Thyroid gland (tissue), 4 donors: ENCODE results near the gene SCN8A.

Source experiments
- POLR2A ChIP-seq, 2 donors: fragments of 450-650 bp; IDR thresholded peaks; one replicate each; pipeline ENCODE4 v1.6.1; 2017; ENCODE audit warnings: antibody characterized with exemption in 2 of 2, mild to moderate bottlenecking in 2 of 2, moderate library complexity in 1 of 2
- TF ChIP-seq, protein P1 (sequence below), 6 experiments: fragments of 200-600 bp in 3 of 6; fragments of 450-650 bp in 3 of 6; sonication (generic) in 3 of 6; IDR thresholded peaks; one replicate each; pipeline ENCODE4 v1.5.1; 2016 to 2019; ENCODE audit warnings: antibody characterized with exemption in 6 of 6, mild to moderate bottlenecking in 2 of 6, inconsistent platforms in 1 of 6, moderate library complexity in 1 of 6

DNA sequence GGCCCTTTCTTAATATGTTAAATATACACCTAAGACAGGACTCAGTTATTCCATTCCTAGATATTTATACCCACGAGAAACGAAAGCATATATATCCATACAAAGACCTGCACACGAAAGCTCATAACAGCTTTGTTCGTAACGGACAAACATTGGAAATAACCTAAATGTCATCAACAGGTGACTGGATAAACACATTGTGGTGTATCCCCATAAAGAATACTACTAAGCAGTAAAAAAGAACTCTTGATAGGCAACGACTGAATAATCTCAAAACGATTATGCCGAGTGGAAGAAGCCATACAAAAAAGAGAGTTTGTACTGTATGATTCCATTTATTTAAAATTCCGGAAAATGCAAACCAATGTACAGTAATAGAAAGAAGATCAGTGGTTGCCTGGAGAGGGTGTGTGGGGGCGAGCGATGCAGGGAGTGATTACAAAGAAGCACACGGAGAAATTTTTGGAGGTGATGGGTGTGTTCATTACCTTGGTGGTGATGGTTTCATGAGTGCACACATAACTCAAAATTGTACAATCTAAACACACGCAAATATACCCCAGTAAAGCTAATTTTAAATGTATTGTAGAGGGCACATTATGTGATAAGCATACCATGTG is 1.4 kb upstream of the SCN8A start:
- TF ChIP-seq, protein P1, sequence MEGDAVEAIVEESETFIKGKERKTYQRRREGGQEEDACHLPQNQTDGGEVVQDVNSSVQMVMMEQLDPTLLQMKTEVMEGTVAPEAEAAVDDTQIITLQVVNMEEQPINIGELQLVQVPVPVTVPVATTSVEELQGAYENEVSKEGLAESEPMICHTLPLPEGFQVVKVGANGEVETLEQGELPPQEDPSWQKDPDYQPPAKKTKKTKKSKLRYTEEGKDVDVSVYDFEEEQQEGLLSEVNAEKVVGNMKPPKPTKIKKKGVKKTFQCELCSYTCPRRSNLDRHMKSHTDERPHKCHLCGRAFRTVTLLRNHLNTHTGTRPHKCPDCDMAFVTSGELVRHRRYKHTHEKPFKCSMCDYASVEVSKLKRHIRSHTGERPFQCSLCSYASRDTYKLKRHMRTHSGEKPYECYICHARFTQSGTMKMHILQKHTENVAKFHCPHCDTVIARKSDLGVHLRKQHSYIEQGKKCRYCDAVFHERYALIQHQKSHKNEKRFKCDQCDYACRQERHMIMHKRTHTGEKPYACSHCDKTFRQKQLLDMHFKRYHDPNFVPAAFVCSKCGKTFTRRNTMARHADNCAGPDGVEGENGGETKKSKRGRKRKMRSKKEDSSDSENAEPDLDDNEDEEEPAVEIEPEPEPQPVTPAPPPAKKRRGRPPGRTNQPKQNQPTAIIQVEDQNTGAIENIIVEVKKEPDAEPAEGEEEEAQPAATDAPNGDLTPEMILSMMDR (IDR thresholded peaks at IDR 0.05), result no peak
- TF ChIP-seq POLR2A (IDR thresholded peaks at IDR 0.05), result no peak
